ENCODE measurements around the gene CLDN14. TPM values are rescaled to one million over a fixed set of nuclear protein-coding genes. Genes with fewer than 3 reads are reported as not detected.

The CLDN14 gene
- total and polyA plus RNA-seq, 2 donors: 0.09 to 0.16 TPM

GRCh38 chr21:36456729-36457414 lies 23.1 kb downstream of the CLDN14 start:
- H3K36me3 ChIP-seq (ENCODE audit: insufficient read depth): no peaks in the 10 kb centered on the region
- 82% methylated on average over 7 of the region's 7 CpGs for WGBS
- no peak overlapping the region for H3K27ac ChIP-seq (ENCODE audit: low read depth)
- DNase-seq (ENCODE audit: extremely low spot score): no peak
- H3K4me3 ChIP-seq (ENCODE audit: low read depth, low read length): no peak overlapping the region
- no peaks in the 10 kb centered on the region for H3K4me1 ChIP-seq (ENCODE audit: insufficient read depth)

DNA sequence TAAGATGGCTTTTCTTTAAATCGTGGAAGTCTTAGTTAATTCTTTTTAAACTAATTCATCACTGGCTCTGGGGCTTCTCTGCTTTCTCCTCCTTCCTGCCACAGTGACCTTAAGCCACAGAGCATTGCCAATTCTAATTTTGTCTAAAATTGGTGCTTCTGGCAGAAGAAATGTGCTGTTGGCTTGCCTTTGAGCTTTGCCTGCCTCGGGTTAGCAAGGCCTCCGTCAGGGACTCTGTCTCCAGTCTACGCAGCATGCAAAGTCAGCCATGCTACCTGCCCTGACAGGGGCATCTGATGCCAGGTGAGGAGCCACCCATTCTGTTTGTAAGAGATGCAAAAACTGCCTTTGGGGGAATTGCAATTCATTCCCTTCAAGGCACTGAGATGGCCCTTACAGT lies 25.2 kb downstream of the CLDN14 start:
- Histone ChIP-seq H3K4me1 (ENCODE audit: insufficient read depth) (no peaks in the 10 kb centered on the region), H3K36me3 (ENCODE audit: insufficient read depth) (no peaks in the 10 kb centered on the region), H3K4me3 (ENCODE audit: low read depth, low read length) (no peak overlapping the region), H3K27ac (ENCODE audit: low read depth) (no peak overlapping the region)
- 70% methylated on average over 4 of the region's 4 CpGs for WGBS
- no peak for DNase-seq (ENCODE audit: extremely low spot score)

DNA sequence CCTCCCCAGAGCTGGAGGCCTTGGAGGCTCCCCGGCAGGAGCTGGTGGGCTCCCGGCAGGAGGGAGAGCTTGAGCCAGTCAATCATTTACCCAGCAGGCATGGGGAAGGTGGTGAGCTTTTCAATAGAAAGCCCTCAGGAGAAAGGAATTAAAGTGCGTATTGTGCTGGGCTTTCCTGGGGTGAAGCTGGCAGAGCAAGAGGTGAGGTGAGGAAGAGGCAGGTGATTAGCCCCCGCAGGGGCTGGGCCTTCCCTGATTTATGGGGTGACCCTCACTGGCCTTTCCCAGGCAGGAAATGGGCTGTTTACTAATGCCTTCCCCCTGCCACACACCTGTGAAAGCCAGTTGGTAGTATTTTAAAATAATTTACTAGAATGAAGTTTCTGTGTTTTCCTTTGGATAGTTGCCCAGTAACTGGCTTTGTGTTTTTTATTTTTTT lies 25.8 kb downstream of the CLDN14 start:
- H3K4me3 ChIP-seq (ENCODE audit: low read depth, low read length): no peak overlapping the region
- 30% methylated on average over 4 of the region's 4 CpGs for WGBS
- H3K4me1 ChIP-seq (ENCODE audit: insufficient read depth): no peaks in the 10 kb centered on the region
- no peaks in the 10 kb centered on the region for H3K36me3 ChIP-seq (ENCODE audit: insufficient read depth)
- DNase-seq (ENCODE audit: extremely low spot score): no peak
- H3K27ac ChIP-seq (ENCODE audit: low read depth): no peak overlapping the region

- H3K36me3 ChIP-seq (ENCODE audit: insufficient read depth): no peaks in the 10 kb centered on the region
- H3K4me3 ChIP-seq (ENCODE audit: low read depth, low read length): no peak overlapping the region
- no peak overlapping the region for H3K27ac ChIP-seq (ENCODE audit: low read depth)
- no peak for DNase-seq (ENCODE audit: extremely low spot score)
- H3K4me1 ChIP-seq (ENCODE audit: insufficient read depth): no peaks in the 10 kb centered on the region
- WGBS: 78% methylated on average over 6 of the region's 6 CpGs
Observed at GRCh38 chr21:36452281-36452825, 27.6 kb downstream of the CLDN14 start.

DNA sequence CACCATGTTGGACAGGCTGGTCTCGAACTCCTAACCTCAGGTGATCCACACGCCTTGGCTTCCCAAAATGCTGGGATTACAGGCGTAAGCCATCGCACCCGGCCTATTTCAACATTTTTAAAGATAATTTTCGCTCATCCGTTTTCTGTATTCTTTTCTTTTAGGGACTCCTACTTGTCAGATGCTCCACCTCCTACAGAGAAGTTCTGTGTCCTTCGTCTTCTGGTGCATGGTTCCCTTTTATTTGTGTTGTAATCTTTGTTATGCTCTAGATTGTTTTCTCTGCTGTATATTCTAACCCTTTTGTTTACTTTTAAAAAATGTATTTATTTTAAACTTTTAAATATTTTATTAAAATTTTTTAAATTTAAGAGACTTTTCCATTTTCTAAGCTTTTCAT lies 28.4 kb downstream of the CLDN14 start:
- DNase-seq (ENCODE audit: extremely low spot score): no peak
- WGBS: 92% methylated on average over 8 of the region's 8 CpGs
- no peaks in the 10 kb centered on the region for H3K36me3 ChIP-seq (ENCODE audit: insufficient read depth)

GRCh38 chr21:36450511-36450910 lies 29.4 kb downstream of the CLDN14 start:
- Histone ChIP-seq H3K36me3 (ENCODE audit: insufficient read depth) (no peaks in the 10 kb centered on the region), H3K27ac (ENCODE audit: low read depth) (no peak overlapping the region), H3K4me1 (ENCODE audit: insufficient read depth) (no peaks in the 10 kb centered on the region), H3K4me3 (ENCODE audit: low read depth, low read length) (no peak overlapping the region)
- DNase-seq (ENCODE audit: extremely low spot score): no peak
- 79% methylated on average over 2 of the region's 2 CpGs for WGBS

More for the DNA sequence above, 28.4 kb downstream of the CLDN14 start:
- H3K4me3 ChIP-seq (ENCODE audit: low read depth, low read length): no peak overlapping the region
- no peak overlapping the region for H3K27ac ChIP-seq (ENCODE audit: low read depth)
- H3K4me1 ChIP-seq (ENCODE audit: insufficient read depth): no peaks in the 10 kb centered on the region

GRCh38 chr21:36446301-36446700 lies 33.6 kb downstream of the CLDN14 start:
- WGBS: 64% methylated on average over 10 of the region's 10 CpGs
- DNase-seq (ENCODE audit: extremely low spot score): no peak
- no peak overlapping the region for H3K4me3 ChIP-seq (ENCODE audit: low read depth, low read length)
- no peaks in the 10 kb centered on the region for H3K36me3 ChIP-seq (ENCODE audit: insufficient read depth)
- no peak overlapping the region for H3K27ac ChIP-seq (ENCODE audit: low read depth)
- no peaks in the 10 kb centered on the region for H3K4me1 ChIP-seq (ENCODE audit: insufficient read depth)

DNA sequence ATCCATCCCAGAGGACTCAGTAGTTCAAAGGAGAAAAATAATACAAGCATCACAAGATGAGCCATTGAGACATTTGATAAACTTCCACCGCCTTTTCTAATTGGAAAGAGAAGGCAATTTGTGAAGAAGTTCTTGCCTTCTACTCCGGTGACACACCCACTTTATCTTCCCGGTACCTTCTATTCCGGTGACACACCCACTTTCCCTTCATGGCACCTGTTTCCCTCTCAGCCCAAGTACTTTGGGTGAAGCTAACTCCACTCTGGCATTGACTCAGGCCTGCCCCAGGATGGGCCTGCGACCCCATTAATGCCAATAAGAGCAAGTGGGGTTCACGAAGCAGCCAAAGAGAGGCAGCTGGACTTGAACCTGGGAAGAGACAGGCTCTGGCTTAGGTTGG lies 38.2 kb downstream of the CLDN14 start:
- Histone ChIP-seq H3K4me1 (ENCODE audit: insufficient read depth) (no peaks in the 10 kb centered on the region), H3K27ac (ENCODE audit: low read depth) (no peak overlapping the region), H3K36me3 (ENCODE audit: insufficient read depth) (no peaks in the 10 kb centered on the region), H3K4me3 (ENCODE audit: low read depth, low read length) (no peak overlapping the region)
- DNase-seq (ENCODE audit: extremely low spot score): no peak
- WGBS: 97% methylated on average over 6 of the region's 6 CpGs

- no peak overlapping the region for H3K27ac ChIP-seq (ENCODE audit: low read depth)
Observed at GRCh38 chr21:36437745-36438128, 42.2 kb downstream of the CLDN14 start.

GRCh38 chr21:36436829-36437744 lies 42.8 kb downstream of the CLDN14 start:
- Histone ChIP-seq H3K4me3 (ENCODE audit: low read depth, low read length) (no peak overlapping the region), H3K4me1 (ENCODE audit: insufficient read depth) (no peaks in the 10 kb centered on the region), H3K36me3 (ENCODE audit: insufficient read depth) (no peaks in the 10 kb centered on the region), H3K27ac (ENCODE audit: low read depth) (no peak overlapping the region)
- no peak for DNase-seq (ENCODE audit: extremely low spot score)
- WGBS: 91% methylated on average over 5 of the region's 5 CpGs

More at GRCh38 chr21:36437745-36438128, 42.2 kb downstream of the CLDN14 start:
- Histone ChIP-seq H3K36me3 (ENCODE audit: insufficient read depth) (no peaks in the 10 kb centered on the region), H3K4me1 (ENCODE audit: insufficient read depth) (no peaks in the 10 kb centered on the region), H3K4me3 (ENCODE audit: low read depth, low read length) (no peak overlapping the region)
- WGBS: 39% methylated on average over 6 of the region's 6 CpGs
- no peak for DNase-seq (ENCODE audit: extremely low spot score)

DNA sequence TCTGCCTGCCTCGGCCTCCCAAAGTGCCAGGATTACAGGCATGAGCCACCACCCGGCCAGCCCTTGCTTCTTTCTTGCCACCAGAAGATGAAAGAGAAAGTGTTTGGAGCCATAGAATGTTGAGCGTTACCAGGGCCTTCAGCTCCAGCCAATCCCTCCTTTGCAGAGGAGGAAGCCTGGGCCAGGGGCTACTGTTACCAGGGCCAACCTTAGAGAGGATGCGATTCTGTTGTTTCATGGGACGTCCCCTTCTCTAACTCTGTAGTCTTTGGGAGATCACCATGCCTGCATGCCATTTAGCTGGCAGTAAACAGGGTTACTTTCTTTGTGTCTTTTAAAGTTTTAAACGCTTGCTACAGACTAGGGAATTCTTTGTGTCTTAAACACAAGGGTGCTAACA lies 45.8 kb downstream of the CLDN14 start:
- DNase-seq (ENCODE audit: extremely low spot score): no peak
- 88% methylated on average over 6 of the region's 6 CpGs for WGBS
- H3K27ac ChIP-seq (ENCODE audit: low read depth): no peak overlapping the region
- no peaks in the 10 kb centered on the region for H3K4me1 ChIP-seq (ENCODE audit: insufficient read depth)
- no peaks in the 10 kb centered on the region for H3K36me3 ChIP-seq (ENCODE audit: insufficient read depth)
- H3K4me3 ChIP-seq (ENCODE audit: low read depth, low read length): no peak overlapping the region

- WGBS: 87% methylated on average over 7 of the region's 7 CpGs
- no peak for DNase-seq (ENCODE audit: extremely low spot score)
- Histone ChIP-seq H3K36me3 (ENCODE audit: insufficient read depth) (no peaks in the 10 kb centered on the region), H3K4me1 (ENCODE audit: insufficient read depth) (no peaks in the 10 kb centered on the region), H3K4me3 (ENCODE audit: low read depth, low read length) (no peak overlapping the region), H3K27ac (ENCODE audit: low read depth) (no peak overlapping the region)
Observed at GRCh38 chr21:36433059-36433709, 46.7 kb downstream of the CLDN14 start.

- DNase-seq (ENCODE audit: extremely low spot score): no peak
- H3K4me1 ChIP-seq (ENCODE audit: insufficient read depth): no peaks in the 10 kb centered on the region
- WGBS: 83% methylated on average over 4 of the region's 4 CpGs
- no peaks in the 10 kb centered on the region for H3K36me3 ChIP-seq (ENCODE audit: insufficient read depth)
- H3K4me3 ChIP-seq (ENCODE audit: low read depth, low read length): no peak overlapping the region
- H3K27ac ChIP-seq (ENCODE audit: low read depth): no peak overlapping the region
Observed at GRCh38 chr21:36431252-36431651, 48.7 kb downstream of the CLDN14 start.
